HG03139 (cell line): Measurements from ENCODE around the gene AGMAT.
A peak's percentile ranks its signal among the peaks of the same experiment; 100 is the strongest.
"Not testable (repeated sequence)": the region's sequence is repeated elsewhere in the genome, so short reads cannot be mapped to it uniquely, and the experiment has no call there.

Source experiments
- ATAC-seq: cut with Tn5 transposase; IDR thresholded peaks from one replicate; pipeline ENCODE4 v1.9.1; 2021; ENCODE audit not compliant: unreplicated experiment

AGMAT gene

DNA sequence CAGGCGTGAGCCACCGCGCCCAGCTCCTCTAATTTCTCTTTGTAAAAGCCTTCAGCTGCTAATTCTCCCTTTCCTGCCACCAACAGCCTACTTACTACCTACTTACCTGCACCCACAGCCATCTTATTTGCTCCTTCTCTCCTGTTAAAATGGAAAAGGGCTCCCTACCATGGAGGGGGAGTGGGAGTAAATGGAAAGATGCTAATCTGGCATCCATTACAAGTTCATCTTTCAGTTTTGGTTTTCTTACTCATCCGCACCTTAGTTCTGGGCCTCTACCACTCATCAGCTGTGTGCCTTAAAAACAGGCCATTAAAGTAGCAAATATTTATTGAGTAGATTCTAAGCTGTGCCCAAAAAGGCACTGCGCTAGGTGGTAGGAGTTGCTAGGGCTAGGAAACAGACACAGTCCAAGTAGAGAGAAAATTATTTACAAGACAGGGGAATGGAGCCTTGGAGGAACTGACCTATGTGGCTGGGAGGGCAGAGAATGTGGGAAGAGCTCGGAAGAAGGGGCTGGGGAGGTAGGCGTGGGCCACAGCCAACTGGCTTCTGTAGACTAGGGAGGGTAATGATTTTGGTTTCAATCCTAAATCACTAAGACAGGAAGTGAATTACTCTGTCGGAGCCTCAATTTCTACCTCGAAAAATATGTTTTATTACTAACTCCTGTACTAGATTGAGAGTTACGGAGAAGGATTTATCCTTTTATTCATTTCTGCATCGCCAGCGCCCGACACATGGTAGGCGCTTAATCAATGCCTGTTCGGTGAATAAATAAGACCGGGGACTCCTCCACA is 31.7 kb upstream of the AGMAT start:
- ATAC-seq = no peak

GRCh38 chr1:15610167-15610566 is 25.3 kb upstream of the AGMAT start:
- no peak for ATAC-seq

- ATAC-seq = no peak
Measured at GRCh38 chr1:15609631-15610030, 24.8 kb upstream of the AGMAT start.

- ATAC-seq = no peak
Measured at GRCh38 chr1:15605398-15606383, 20.8 kb upstream of the AGMAT start.

DNA sequence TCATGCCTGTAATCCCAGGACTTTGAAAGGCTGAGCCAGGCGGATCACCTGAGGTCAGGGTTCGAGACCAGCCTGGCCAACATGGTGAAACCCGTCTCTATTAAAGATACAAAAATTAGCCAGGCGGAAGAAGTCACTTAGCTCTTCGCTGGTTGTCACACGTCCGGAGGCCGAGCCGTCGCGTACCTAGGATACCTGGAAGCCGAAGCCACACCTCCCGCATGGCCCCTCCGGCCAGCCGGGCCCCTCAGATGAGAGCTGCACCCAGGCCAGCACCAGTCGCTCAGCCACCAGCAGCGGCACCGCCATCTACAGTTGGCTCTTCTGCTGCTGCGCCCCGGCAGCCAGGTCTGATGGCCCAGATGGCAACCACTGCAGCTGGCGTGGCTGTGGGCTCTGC is 19.5 kb upstream of the AGMAT start:
- not testable (repeated sequence) for ATAC-seq

- not testable (repeated sequence) for ATAC-seq
Measured at GRCh38 chr1:15603966-15604282, 19.1 kb upstream of the AGMAT start.

- peak; percentile 87 for ATAC-seq
Measured at GRCh38 chr1:15603050-15603965, 18.5 kb upstream of the AGMAT start.

DNA sequence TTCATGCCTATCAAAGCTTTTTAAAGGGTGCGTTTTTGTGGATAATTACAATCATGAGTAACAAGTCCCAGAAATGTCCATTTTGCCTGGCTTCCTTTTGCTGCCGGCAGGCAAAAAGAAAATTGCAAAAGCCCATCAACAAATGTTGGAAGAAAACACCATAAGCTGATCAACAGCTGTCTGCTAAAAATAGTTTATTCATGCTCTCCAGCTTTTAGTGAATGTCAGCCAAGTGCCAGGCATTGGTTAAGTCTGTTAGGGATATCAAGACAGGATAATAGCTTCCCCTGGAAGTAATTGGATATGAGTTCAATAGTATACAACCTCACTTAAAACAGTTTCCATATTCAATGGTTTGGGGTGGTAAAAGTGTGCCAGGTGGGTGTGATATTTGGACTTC is 13.6 kb upstream of the AGMAT start:
- ATAC-seq = no peak

- no peak for ATAC-seq
Measured at GRCh38 chr1:15595809-15596617, 11.2 kb upstream of the AGMAT start.

- no peak for ATAC-seq
Measured at GRCh38 chr1:15592285-15592684, 7.4 kb upstream of the AGMAT start.

GRCh38 chr1:15583016-15583706 is 1.7 kb downstream of the AGMAT start:
- ATAC-seq = no peak

DNA sequence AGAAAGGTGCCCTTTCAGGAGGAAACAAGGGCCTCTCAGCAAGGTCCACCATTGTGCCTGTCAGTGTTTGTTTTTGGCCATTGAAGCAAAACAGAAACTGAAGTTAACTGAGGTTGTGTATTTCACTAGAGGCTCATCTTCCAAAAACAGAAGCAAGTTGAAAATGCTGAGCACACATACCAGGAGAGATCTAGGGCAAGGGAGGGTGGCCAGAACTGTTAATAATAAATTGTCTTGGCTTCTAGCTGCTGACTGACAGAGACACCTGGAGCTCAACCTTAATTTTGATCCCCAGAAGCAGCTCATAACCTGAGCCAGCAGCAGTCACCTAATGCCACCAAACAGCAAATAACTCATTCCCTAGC is 5.2 kb downstream of the AGMAT start:
- ATAC-seq = no peak

DNA sequence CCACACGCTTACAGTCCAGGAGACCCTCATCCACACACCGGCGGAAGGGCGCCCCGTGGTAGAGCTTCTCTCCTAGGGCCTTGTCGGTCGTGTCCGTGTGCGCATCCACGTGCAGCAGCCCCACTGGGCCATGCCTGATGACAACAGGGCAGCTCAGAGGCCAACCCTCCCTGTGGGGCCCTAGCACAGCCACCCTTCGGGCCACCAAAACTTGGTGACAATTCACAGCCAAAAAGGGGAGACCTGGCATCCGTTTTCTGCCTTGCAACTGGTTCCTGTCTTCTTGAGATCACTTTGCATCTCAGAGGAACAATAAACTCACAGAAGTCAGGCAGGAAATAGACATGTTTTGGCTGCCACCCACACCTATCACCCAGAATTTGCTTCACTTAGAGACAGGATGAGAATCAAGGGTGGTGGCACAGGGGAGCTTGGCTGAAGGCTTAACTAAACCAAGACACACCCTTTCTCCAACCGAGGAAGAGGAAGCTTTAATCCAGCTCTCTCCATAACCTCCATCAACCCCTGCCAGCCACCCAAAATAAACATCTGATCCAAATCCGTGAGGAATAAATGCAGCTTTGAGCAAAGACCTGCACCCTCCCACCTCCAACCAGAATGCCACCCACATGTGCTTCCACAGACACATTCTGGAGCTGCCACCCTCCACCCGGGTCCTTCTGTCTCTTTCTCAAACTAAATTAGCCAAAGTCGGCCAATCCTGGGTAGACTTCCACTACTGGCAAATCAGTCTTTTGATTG is 5.7 kb downstream of the AGMAT start:
- ATAC-seq = no peak

DNA sequence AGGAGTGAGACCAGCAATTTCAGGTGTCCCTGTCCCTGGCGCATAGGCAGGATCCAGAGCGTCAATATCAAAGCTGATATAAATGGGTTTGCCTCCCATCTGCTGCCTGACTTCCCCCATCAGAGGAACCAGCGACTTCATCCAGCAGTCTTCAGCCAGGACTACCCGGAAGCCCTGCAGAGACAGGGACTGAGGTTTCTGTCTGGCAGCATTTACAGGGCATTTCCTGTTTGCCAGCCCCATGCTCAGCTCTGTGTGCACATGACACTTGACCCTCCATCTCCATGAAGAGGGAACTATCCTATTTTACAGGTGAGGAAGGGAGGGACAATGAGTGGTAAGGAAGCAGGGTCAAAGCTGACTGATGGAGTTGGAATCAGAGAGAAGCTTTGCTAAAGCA is 7.2 kb downstream of the AGMAT start:
- no peak for ATAC-seq

DNA sequence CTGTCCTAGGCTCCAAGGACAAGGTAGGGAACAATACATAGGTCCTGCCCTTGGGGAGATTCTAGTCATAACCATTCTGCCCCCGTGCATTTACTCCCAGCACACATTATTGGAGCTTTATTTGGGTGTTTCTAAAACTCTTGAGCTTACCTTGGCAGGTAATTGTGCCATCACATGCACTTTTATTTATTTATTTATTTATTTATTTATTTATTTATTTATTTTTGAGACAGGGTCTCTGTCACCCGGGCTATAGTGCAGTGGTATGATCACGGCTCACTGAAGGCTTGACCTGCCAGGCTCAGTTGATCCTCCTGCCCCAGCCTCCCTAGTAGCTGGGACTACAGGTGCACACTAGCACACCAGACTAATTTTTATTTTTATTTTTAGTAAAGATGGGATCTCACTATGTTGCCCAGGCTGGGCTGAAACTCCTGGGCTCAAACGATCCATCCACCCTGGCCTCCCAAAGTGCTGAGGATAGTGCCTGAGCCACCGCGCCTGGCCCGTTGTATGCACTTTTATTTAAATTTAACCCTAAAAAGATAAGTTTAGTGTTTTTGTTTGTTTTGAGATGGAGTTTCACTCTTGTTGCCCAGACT is 9.2 kb downstream of the AGMAT start:
- no peak for ATAC-seq

DNA sequence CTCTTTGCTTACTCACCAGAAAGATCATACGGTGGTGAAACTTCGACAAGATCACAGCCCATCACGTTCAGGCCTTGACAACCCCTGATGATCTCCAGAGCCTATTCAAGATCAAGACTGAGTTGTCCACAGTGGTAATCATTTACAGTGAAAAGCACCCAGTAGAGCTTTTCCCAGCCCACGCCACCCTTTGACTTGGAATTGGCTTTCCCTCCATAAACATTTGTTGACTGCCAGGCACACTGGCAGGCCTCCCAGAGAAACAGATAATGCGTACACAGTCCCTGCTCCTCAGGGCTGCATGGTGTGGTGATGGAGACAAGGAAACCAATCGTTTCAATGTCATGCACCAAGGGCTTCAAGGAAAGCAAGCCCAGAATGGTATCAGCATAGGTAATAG is 10.1 kb downstream of the AGMAT start:
- ATAC-seq = no peak

GRCh38 chr1:15573477-15573876 is 11.4 kb downstream of the AGMAT start:
- ATAC-seq = no peak

- ATAC-seq = no peak
Measured at GRCh38 chr1:15571266-15571665, 13.6 kb downstream of the AGMAT start.

GRCh38 chr1:15570861-15571260 is 14.0 kb downstream of the AGMAT start:
- no peak for ATAC-seq
